Stimulated activated CD8-positive, alpha-beta memory T cell treated with anti-CD3 and anti-CD28 coated beads, Interleukin-15, amount 100 ng/mL, for 24 hours (primary cell): ENCODE measurements around the gene SOX12.

Experiments
- DNase-seq: peaks from one replicate; pipeline ENCODE4 v3.0.0-alpha.2; 2020; ENCODE audit warnings: low read depth

Gene SOX12

GRCh38 chr20:325045-325888 lies at the start of gene SOX12:
Gene SOX12 (plus strand): TSS chr20:325552. CDS start chr20:325925, 373 bp downstream.
- peak; percentile 97 for DNase-seq

GRCh38 chr20:275791-276190 lies 49.6 kb upstream of the SOX12 start:
- DNase-seq, result no peak

- DNase-seq, result no peak
Measured at GRCh38 chr20:276620-277495, 48.5 kb upstream of the SOX12 start.

- no peak for DNase-seq
Measured at GRCh38 chr20:277496-277781, 47.9 kb upstream of the SOX12 start.

- DNase-seq, result no peak
Measured at GRCh38 chr20:278181-278580, 47.2 kb upstream of the SOX12 start.

- DNase-seq, result no peak
Measured at GRCh38 chr20:278607-279571, 46.5 kb upstream of the SOX12 start.

GRCh38 chr20:284172-284571 lies 41.2 kb upstream of the SOX12 start:
- no peak for DNase-seq

GRCh38 chr20:286508-286907 lies 38.8 kb upstream of the SOX12 start:
- no peak for DNase-seq

- no peak for DNase-seq
Measured at GRCh38 chr20:288956-289692, 36.2 kb upstream of the SOX12 start.

- no peak for DNase-seq
Measured at GRCh38 chr20:289693-290083, 35.7 kb upstream of the SOX12 start.

- peak; percentile 67 for DNase-seq
Measured at GRCh38 chr20:290084-290831, 35.1 kb upstream of the SOX12 start, which contains the start of gene C20orf96. Gene C20orf96 (minus strand): TSS chr20:290750. CDS start chr20:290610, 140 bp downstream.

GRCh38 chr20:294602-295001 lies 30.8 kb upstream of the SOX12 start:
- DNase-seq, result no peak

GRCh38 chr20:295804-296203 lies 29.5 kb upstream of the SOX12 start:
- DNase-seq, result no peak

- DNase-seq, result peak; percentile 58
Measured at GRCh38 chr20:297098-297924, 28.0 kb upstream of the SOX12 start, which contains the start of gene ZCCHC3. Gene ZCCHC3 (plus strand): TSS chr20:297570. CDS start chr20:297587, 17 bp downstream.

GRCh38 chr20:297925-298775 lies 27.2 kb upstream of the SOX12 start:
- peak; percentile 9 for DNase-seq

GRCh38 chr20:298776-299391 lies 26.5 kb upstream of the SOX12 start:
- no peak for DNase-seq

- DNase-seq, result no peak
Measured at GRCh38 chr20:300345-300990, 24.9 kb upstream of the SOX12 start.
